HG03571 (cell line): Measurements from ENCODE around the gene TRAF5.
"Not testable (repeated sequence)": the region's sequence is repeated elsewhere in the genome, so short reads cannot be mapped to it uniquely, and the experiment has no call there.

Experiments
- ATAC-seq: cut with Tn5 transposase; IDR thresholded peaks from one replicate; pipeline ENCODE4 v1.9.1; 2021; ENCODE audit not compliant: unreplicated experiment

The TRAF5 gene

GRCh38 chr1:211344152-211344618, 17.6 kb downstream of the TRAF5 start:
- ATAC-seq = no peak

GRCh38 chr1:211345719-211346118, 19.1 kb downstream of the TRAF5 start:
- ATAC-seq = no peak

GRCh38 chr1:211347077-211347844, 20.6 kb downstream of the TRAF5 start:
- no peak for ATAC-seq

GRCh38 chr1:211348547-211348946, 21.9 kb downstream of the TRAF5 start:
- ATAC-seq = no peak

DNA sequence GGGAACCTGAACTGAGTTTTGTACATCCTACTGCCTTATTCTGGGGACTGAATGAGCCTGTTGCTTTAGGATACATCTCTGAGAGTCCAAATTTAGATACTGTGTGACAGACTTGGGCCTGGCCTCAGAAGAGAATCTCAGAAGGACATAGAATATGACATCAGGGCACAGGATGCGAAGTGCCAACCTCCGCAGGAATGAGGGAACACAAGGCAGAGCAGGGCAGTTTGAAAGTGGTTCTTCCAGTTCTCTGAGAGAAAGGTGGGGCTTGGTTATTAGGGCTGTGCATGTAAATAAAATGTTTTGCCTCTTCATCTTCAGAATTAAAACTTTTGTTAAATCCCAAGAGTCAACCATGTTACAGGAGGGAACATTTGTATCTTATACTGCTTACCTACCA, 23.1 kb downstream of the TRAF5 start:
- ATAC-seq = no peak

DNA sequence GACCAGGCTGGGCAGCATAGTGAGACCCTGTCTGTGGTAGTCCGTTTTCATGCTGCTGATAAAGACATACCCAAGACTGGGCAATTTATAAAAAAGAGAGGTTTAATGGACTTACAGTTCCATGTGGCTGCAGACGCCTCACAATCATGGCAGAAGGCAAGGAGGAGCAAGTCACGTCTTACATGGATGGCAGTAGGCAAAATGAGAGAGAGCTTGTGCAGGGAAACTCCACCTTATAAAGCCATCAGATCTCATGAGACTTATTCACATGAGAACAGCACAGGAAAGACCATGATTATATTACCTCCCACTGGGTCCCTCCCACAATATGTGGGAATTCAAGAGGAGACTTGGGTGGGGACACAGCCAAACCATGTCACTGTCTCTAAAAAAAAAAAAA, 25.4 kb downstream of the TRAF5 start:
- not testable (repeated sequence) for ATAC-seq

DNA sequence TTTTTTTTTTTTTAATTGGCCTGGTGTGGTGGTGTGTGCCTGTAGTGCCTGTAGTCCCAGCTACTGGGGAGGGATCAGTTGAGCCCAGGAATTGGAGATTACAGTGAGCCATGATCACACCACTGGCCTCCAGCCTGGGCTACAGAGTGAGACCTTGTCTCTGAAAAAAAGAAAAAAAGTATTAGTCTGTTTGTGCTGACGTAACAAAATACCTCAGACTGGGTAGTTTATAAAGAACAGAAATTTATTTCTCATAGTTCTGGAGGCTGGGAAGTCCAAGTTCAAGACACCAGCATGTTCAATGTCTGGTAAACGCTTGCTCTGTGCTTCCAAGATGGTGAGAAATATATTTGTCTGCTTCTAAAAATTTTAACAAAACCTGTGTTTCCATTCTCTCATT, 25.8 kb downstream of the TRAF5 start:
- ATAC-seq = no peak

GRCh38 chr1:211352985-211353515, 26.4 kb downstream of the TRAF5 start:
- peak; percentile 64 for ATAC-seq

GRCh38 chr1:211353562-211354212, 27.1 kb downstream of the TRAF5 start:
- ATAC-seq = no peak

- ATAC-seq = no peak
Measured at GRCh38 chr1:211355873-211356272, 29.2 kb downstream of the TRAF5 start.

DNA sequence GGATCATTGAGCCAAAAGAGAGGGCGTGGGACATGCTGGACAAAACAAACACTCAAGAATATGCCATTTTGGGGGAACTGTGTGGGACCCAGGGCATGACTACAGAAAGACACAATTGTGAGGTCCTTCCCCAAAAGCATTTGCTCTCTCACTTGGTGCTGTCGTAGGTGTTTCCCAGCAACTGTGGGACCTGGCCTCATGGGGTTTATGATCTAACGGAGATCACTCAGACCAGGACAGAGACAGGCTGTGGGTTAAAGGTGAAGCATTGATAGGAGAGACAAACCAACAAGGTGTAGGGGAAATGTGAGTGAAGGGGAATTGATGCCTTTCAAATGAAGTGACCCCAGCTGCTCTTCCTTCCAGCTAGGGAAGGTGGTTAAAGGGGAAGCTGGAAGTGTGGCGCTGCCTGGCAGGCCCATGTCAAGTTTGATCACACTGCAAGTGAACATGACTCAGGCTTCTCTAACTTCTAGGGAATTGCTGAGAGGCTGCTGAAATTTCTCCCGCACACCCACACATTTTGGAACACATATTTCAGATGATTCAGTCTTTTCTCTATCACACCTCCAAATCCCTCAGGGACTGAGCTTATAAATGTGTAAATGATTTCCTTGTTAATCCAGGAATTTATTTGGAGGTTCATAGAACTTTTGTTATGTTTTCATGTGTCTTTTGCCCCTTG, 30.2 kb downstream of the TRAF5 start:
- no peak for ATAC-seq

GRCh38 chr1:211358685-211359084, 32.1 kb downstream of the TRAF5 start:
- ATAC-seq = no peak

- ATAC-seq = no peak
Measured at GRCh38 chr1:211359876-211360275, 33.2 kb downstream of the TRAF5 start.

GRCh38 chr1:211361202-211361601, 34.6 kb downstream of the TRAF5 start:
- ATAC-seq = no peak

DNA sequence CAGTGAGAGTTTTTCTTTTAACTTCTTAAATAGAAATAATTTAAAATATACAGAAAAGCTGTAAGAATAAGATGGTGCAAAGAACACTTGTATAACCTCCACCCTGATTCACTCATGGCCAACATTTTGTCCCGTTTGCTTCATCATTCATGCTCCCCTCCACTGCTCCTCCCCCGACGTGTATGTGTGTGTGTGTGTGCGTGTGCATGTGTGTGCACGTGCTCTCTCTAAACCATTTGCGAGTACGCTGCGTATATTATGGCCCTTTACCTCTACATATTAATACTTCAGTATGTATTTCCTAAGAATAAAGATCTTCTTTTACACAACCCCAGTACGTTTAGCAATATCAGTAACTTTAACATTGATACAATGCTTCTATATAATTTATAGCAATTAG, 43.0 kb downstream of the TRAF5 start:
- no peak for ATAC-seq

GRCh38 chr1:211370669-211371068, 44.0 kb downstream of the TRAF5 start:
- ATAC-seq = no peak

- ATAC-seq = no peak
Measured at GRCh38 chr1:211371406-211372105, 44.9 kb downstream of the TRAF5 start.

DNA sequence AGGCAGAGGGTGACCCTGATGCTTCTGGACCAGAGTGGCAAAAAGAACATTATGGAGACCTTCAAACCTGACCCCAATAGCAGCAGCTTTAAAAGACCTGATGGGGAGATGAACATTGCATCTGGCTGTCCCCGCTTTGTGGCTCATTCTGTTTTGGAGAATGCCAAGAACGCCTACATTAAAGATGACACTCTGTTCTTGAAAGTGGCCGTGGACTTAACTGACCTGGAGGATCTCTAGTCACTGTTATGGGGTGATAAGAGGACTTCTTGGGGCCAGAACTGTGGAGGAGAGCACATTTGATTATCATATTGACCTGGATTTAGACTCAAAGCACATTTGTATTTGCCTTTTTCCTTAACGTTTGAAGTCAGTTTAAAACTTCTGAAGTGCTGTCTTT, 45.8 kb downstream of the TRAF5 start:
- ATAC-seq = no peak

DNA sequence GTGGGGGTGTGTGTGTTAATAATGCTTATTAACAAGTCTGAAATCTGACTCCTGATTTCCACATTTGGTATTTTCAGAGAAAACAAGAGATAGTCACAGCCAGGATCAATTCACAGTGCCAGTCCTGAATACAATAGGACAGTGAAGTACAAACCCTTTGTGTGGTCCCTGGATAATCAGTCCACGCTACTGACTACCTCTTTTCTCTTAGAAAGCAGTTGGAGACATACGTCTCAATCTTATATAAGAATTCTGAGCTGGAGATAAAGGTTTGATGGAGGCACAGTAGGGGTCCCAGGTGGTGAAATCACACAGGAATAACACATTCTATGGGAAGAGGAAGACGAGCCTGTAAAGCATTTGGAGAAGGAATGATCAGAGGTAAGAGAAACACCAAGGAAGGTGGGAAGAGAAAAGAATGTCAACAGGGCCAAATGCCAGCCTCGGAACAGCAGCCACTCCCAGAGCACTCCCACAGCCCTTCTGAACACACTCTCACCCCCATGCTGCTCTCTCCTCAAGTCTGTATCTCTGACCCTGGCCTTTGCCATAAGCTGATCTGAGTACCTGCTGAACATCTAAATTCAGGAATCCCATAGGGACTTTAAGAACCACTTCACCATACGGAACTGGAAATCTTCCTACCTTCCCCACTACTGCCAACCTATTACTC, 48.6 kb downstream of the TRAF5 start:
- ATAC-seq = no peak

GRCh38 chr1:211375949-211376348, 49.3 kb downstream of the TRAF5 start:
- ATAC-seq = no peak
